ENCODE data around the gene EXOC3L4.
A peak's percentile ranks its signal among the peaks of the same experiment; 100 is the strongest.

Gene EXOC3L4

DNA sequence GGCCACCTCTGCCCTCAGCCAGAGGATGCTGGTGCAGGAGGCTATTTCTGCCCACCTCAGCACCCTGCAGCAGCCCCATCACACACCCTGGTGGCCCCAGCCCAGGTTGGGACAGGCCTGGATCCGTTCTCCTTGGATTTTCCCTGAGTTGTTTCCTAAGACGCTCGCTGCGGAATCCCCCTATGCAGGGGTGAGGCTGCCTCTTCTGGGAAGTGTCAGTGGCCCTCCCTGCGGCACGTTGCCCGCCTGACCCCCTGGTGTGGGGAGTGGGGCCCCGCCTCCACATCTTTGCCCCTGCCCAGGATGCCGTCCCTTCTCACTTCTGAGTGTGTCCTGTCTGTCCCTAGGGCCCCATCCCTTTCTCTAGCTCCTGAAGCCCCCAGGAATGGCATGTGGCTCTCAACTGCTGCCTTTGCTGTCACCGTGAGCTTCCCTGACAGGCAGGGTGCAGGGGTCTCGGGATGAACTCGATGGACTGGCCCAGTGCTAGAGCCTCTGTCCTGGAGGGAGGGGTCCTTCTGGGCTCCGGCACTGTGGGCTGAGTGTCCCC lies 594 bp upstream of the EXOC3L4 start:
- DNase-seq, result no peak

DNA sequence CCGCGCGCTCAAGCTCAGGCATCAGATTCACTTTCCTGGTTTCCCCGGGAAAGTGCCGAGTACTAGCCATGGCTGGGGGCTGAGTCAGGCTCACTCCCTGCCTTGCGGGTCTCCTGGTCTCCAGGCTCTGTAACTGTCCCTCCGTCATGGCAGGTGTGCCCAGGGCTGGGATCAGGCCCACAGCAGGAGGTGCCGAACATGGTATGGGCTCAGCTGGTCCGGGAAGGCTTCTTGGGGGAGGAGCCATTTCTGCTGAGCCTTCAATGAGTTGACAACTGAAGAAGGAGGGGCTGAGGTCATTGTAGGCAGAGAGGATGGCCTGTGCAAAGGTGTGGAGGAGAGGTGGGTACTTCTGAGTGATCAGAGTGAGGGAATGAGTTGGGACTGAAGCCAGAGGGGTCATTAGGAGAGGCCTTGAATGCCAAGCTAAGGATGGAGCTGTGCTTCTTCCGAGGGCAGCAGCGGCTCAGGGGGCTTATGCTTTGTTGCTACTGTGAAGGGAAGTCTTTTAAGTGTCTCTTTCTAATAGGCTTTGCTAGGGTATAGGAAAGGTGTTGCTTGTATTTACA lies 769 bp downstream of the EXOC3L4 start:
- no peak for DNase-seq

DNA sequence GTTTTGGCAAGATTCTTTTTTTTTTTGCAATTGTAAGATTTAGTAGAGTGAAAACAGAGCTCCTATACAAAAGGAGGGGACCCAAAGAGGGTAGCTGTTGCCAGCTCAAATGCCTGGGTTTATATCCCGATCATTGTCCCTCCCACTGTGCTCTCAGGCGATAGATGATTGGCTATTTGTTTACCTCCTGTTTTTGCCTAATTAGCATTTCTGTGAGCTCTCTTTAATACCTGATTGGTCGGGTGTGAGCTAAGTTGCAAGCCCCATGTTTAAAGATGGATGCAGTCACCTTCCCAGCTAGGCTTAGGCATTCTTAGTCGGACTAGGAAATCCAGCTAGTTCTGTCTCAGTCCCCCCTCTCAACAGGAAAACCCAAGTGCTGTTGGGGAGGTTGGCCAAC lies 1.9 kb downstream of the EXOC3L4 start:
- DNase-seq, result no peak

DNA sequence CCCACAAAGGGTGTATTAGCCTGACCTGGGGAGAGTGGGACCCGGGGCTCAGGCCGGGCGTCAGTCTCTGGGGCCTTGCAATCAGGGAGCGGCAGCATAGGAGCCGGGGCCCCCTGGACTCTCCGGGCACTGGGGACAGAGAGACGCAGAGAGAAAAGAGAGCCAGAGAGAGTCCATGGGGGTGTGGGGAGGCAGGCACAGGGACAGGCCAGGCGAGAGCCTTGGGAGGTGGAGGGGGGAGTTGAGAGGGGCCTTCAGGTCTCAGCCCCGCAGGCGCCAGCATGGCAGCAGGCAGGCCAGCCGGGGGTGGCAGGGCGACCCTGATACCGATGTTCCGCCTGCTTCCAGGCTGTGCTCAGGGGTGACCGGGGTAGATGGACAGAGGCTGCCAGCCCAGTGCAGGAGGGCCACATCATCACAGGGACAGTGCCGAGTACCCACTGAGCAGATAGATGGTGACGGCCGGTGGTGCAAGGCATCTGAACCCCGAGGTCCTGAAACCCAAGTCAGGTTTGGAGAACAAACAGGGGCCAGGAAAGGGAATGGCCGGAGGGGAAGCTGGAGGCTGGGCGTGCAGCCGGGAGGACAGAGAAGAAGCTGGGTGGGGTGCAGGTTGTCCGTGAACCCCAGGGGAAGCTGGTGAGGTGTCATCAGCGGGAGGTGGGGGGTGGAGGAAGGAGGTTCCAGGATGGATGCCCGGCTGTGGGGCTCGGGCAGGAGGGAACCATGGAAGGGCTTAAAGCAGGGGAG lies 2.9 kb downstream of the EXOC3L4 start:
- no peak for DNase-seq

DNA sequence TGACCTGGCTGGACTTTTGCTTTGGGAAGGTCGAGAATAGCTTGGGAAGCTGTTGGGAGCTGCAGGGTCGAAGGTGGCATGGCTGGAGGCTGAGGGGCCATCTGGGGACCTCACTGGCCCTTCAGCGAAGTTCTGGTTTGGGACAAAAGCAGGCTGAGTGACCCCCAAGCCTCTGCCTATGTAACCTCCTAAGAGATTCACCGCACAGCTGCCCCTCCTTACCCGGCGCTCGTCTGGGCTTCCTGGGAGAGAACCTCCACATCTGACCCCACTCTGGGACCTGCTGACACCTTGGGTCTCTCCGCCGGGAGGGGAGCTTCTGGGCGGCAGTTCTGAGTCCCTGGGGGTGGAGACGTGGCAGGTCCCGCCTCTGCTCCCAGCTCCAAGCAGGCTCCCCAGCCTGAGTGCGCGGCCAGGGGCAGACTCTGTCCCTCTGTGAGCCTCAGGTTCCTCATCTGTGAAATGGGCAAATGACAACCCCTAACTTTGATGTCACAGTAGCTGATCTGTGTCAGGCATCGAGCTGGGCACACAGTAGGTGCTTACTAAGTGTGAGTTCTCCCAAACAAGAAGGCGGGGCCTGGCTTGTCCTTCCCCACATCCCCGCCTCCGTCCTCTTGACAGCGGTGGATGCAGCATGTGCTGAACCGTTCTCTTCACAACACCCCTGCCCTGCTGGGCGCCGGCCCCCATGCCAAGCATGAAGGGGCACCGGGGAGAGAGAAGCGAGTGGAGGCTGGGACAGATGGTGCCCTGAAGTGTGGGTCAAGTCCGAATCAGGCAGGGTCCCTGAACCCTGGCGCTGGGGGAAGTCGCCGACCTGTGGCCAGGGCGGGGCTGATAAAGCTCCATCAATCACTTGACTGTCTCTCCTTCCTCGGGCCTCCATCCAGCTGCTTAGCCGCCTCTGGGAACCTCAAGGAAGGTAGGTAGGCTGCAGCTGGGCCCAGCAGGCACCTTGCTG lies 3.8 kb downstream of the EXOC3L4 start:
- DNase-seq, result no peak

DNA sequence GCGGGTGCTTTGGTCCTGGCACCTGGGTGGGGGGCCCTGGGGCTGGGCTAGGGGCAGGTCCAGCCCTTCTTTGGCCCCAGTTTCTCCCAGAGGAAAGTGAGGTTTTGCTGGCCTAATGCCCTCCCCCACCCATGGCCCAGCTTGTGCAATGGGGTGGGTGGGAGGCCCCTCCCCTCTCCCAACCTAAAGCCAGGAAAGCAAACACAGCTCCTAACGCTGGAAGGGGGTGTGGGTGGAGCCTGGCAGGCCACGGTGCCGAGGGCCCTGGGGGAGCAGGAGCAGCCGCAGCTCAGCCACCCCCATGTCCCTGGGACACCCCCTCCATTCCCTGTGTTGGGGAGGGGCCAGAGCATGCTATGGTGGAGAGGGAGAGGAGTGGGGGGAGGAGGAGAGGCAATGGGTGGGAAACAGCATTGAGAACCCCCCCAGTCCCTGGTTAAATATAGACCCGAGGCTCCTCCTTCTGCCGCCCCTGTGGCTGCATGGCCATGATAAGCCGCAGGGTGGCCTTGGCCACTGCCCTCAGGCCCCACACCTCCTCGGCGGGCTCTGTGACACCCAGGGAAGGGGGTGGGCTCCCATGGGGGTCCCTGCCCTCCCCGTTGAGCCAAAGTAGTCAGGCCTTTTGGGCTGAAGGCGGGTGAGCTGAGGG lies 4.7 kb downstream of the EXOC3L4 start:
- DNase-seq, result no peak

DNA sequence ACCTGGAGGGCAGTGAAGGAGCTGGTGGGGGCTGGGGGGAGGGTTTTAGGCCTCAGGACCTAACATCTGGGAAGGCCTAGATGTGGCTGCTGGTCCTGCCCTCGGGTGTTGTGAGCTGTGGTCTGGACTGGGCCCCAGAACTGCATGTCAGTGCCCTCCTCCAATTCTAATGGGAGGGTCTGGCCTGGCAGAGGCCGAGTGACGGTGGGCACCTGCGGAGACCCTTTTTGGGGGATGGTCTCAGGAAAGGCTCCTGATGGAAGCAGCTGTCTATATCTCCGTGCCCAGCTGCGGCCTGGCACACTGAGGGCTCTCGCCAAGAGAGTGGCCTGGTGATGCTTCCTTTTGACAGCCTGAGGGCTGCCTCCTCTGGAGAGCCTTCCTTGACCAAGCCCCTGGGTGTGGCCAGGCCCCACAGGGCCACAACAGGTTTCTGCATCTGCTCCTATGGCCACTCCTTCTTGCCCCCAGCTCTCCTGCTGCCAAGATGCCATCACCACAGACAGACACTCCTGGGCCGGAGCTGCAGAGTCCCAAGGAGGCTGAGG lies 5.3 kb downstream of the EXOC3L4 start:
- no peak for DNase-seq

DNA sequence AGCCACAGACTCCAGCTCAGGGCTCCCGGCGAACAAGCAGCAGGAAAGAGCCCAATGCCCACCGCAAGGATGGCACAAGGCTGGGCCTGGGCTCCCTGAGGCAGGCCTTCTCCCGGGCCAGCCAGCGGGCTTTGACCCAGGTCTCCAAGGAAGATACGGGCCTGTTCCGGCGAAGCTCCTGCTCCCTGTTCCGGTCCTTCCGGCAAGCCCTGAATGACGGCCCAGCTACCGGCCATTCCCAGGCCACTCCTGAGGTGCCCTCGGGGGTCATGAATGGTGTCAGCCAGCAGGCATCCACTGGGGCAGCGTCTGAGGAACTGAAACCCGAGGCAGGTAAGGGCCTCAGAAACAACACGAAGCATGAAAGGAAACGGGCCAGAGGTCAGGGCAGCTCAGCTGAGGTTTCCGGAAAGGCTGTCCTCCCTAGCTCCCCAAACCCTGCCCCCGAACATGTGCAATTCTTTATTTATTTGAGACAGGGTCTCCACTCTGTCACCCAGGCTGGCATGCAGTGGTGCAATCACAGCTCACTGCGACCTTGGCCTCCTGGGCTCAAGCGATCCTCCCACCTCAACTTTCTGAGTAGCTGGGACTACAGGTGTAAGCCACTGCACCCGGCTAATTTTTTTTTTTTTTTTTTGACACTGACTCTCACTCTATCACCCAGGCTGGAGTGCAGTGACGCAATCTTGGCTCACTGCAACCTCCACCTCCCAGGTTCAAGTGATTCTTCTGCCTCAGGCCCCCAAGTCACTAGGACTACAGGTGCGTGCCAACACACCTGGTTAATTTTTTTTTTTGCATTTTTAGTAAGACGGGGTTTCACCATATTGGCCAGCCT lies 6.0 kb downstream of the EXOC3L4 start:
- DNase-seq, result no peak

DNA sequence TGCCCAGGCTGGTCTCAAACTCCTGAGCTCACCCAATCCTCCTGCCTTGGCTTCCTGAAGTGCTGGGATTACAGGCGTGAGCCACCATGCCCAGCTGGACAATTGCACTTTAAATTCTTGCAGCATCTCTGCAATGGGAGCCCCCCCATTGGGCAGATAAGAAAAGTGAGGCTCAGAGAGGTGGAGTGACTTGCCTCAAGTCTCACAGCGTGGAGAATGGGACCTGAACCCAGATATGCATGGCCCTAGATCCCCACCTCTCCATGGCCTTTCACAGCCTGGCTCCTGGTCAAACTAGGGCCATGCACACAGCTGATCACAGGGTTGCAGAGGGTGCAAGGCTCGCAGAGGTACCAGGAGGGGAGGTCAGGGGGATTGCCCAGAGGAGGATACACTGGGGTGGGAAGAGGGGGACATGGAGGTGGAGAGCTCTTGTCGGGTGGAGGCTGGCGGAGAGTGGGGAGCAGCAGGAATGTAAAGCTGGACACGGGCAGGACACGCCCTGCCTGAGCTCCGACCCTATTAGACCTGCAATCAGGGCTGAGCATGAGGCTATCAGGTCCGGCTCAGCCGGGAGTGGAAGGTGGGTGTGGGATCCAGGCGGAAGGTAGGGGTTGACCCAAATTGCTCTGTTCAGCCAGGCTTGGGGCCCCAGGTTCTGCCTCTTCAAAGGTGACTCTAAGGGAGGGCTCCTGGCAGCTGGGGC lies 6.9 kb downstream of the EXOC3L4 start:
- no peak for DNase-seq

DNA sequence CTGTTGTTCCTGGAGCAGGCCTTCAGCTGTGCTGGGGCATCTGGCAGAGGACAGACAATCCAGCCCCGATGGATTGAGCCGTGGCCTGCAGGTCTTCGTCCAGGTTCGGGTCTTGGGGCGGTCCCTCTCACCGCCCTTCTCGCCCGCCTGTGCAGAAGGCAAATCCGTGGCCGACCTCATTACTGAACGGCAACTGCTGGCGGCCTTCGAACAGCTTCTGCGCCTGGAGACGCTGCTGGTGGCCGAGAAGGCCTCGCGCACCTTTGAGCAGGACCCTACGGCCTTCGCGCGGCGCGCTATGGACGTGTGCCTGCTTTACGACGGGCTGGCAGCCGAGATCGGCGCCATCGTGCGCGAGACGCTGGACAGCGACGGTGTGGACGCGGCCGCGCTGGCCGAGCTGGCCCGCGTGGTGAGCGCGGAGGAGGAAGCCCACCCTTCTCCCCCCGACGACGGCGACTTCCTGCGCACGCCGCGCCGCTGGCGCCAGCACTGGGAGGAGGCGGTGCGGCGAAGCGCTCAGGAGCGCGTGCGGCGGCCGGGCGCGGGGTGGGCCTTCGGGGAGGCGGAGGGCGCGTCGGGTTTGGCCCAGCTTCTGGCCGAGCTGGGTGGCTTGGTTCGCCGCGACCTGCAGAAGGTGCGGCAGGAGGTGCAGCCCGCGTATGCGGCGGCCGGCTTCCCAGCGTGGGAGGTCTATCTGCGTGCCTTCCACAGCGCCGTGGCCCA lies 7.6 kb downstream of the EXOC3L4 start:
- DNase-seq, result no peak

DNA sequence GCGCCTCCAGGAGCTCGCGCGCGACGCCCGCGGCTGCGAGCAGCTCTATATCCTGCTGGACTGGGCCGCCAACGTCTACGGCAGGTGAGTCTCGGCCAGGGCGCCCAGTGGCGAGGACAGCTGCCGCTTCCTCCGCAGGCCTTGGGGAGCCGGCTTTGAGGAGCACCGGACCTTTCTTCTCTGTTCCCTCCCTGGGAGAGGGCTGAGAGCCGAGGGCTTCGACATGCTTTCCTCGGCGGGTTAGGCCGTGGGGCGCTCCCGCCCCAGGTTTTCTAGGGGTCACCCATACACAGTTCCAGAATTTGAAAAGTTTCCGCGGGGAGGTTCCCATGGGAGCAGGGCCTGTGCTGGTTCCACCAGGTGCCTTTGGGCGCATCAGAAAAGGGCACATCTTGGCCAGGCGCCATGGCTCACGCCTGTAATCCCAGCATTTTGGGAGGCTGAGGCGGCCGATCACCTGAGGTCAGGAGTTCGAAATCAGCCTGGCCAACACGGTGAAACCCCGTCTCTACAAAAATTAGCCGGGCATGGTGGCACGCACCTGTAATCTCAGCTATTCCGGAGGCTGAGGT lies 8.2 kb downstream of the EXOC3L4 start:
- no peak for DNase-seq

DNA sequence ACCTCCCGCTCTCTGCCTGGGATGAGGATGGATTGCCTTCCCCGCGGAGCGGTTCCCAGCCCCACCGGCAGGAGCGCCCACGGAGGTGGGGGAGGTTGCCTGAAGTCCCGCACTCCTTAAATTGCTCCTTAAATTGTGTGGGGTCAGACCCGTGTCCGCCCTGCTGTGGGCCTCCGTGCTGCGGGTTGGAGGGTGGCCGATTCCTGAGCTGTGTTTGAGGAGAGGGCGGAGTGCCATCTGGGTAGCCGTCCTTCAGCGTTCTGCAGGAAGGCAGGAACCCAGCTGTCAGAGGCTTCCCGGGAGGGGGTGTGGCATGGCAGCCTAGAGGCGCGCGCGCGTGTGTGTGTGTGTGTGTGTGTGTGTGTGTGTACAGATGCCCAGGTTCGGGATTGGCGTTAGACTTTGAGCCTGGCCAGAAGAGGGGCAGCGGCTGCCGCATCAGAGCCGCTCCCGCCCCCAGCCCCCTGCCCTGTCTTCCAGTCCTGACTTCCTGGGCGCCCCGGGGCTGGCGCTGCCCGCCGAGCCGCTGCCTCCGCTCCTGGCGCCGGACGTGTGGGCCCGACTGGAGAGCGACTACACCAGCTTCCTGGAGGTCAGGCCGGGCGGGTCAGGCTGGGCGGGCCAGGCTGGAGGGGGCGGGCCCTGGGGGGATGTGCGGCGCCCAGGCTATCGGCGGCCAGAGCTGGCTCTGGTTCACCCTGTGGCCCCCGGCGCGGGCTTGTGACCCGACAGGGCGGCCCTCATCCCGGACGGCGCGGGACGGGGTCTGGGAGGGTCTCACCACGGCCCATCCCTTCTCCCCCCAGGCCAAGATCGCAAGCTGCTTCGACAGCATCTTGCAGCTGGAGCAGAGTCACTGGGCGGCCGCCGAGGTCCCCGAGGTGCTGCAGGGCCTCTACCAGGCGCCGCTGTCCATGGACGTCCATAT lies 9.2 kb downstream of the EXOC3L4 start:
- DNase-seq, result peak; percentile 86

DNA sequence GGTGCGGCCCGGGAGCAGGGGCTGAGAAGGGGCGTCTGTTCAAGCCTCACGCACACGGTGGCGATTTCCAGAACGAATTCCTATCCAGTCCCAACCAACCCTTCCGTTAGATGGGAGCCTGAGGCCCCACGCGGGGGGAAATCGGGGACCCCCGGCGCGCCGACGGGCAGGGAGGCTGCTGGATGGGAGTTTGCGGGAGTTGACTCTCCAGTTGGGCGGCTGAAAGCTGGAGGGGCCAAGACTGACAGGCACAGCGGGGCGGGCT lies 9.8 kb downstream of the EXOC3L4 start:
- DNase-seq, result no peak

DNA sequence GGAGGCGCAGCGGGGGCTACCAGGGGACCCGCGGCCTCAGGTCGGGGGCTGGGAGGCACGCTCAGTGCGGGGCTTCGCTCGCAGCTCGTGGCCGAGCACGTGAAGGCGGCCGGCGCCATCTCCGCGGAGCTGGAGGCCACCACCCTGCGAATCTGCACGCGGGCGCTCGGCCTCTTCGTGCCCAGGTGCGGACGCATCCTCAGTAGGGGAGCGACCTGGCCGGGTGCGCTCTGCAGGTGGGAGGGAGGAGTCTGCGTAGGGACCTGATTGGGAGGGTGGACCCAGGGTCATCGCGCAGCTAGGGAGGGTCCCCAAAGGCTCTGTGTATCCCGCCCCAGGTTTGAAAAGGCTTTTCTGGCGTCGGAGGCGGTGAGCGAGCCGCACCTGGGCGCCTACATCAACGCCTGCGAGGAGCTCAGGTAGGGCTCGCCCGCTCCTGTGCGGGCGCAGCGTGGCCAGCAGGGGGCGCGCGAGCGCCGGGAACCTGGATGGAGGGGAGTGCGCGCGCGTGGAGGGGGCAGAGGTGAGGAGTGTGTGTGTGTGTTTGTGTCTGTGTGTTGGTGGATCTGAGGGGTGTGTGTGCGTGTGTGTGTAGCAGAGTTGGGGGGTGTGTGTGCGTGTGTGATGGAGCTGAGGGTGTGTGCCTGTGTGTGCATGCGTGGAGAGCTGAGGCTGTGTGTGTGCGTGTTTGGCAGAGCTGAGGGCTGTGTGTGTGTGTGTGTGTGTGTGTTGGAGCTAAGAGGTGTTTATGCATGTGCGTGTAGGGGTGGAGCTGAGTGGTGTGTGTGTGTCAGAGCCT lies 10.3 kb downstream of the EXOC3L4 start:
- DNase-seq, result peak; percentile 65

DNA sequence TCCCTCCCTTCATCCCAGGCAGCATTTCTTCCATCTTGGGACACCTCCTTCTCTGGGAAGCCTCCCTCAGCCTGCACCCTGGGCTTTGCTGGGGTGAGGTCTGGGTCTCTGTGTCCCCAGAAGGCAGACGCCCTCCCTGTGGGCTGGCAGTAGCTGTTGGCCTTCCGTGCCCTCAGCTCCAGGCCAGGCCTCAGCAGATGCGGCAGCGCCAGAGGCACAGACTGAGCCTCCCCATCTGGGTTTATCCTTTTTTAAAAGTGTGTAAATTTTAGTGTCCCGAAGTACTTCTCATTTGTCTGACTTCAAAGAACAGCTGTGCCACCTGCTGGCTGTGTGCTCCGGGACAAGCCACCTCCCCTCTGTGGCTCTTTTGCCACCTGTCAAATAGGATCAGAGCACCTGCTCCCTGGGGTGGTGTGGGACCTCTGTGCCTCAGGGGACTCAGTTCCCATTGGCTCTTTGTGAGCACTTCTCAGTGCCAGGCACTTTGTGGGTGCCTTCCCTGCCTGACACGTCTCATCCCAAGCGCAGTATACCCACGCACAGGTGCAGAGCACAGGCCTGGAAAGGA lies 11.1 kb downstream of the EXOC3L4 start:
- peak; percentile 86 for DNase-seq

DNA sequence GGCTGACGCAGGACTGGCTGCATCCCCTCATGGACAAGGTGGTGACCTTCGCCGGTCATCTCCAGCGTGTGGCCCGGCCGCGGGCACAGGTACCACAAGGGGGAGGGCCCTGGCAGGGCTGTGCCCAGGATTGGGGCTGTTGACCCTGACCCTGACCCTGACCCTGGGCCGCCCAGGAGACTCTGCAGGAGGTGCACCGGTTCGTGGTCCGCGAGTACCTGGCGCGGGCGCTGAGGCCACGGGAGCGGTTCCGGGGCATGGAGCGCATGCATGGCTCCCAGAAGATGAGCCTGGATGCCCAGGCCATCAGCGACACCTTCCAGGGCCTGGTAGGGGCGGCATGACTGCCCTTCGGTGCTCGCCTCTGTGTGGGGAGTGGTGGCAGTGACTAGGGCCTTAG lies 12.9 kb downstream of the EXOC3L4 start:
- no peak for DNase-seq

DNA sequence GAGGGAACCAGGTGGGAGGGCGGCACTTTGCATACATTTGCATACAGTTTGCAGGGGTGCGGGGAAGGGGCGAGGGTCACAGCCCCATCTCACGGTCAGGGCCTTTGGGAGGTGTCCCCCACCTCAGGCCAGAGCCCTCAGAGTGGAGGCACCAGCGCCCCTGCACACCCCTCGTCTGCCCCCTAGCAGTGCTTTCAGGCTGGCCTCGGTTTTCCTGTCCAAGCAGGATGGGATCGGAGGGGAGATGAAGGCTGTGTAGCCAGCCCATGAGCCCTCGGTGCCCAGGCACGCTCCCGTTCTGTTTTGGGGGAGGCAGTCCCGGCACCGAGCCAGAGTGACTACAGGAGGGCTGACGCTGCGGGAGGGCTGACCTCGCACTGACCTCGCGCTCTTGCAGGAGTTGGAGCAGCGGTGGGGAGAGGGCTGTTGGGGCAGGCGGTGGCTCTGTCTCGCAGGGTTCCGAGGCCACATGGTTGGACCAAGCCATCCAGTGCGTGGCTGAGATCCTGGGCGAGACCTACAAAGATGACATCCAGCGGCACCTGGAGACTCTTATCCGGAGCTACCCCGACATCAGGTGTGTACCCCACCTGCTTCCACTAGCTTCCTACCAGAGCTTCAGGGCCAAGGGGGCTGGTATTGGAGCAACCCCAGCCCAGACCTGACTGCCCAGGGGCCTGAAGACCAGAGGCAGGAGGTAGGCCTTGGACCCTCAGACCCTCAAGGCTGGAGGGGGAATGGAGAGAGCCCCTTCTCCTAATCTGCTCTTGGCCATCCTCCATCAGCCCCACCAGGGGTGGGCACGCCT lies 13.6 kb downstream of the EXOC3L4 start:
- peak; percentile 37 for DNase-seq

Data from NCI-H2171 (cell line).